ENCODE data around the gene DNAJC1. TPM values are rescaled to one million over a fixed set of nuclear protein-coding genes. Genes with fewer than 3 reads are reported as not detected.

The DNAJC1 gene
- total and polyA plus RNA-seq, 2 of the 8 experiments (the other 6 are each of a cell fraction or from before 2014, with no cell fraction given), result 6.8 to 14.8 TPM

- no peak for TF ChIP-seq CHD7 (IDR thresholded peaks at IDR 0.05; ENCODE audit: insufficient replicate concordance, low read length)
- no peak for TF ChIP-seq SUZ12 (IDR thresholded peaks at IDR 0.05; ENCODE audit: low read length)
- no peak for TF ChIP-seq TBP (IDR thresholded peaks at IDR 0.05; ENCODE audit: low read depth, low read length)
- TF ChIP-seq ASH2L (IDR thresholded peaks at IDR 0.05; ENCODE audit: low read length), result no peak
- no peak for TF ChIP-seq SRF (IDR thresholded peaks at IDR 0.05; ENCODE audit: low read depth, low read length)
- no peak for TF ChIP-seq MAX (IDR thresholded peaks at IDR 0.05)
- TF ChIP-seq TCF12 (IDR thresholded peaks at IDR 0.05; ENCODE audit: low read depth, low read length), result no peak
- no peak for TF ChIP-seq CBX5 (IDR thresholded peaks at IDR 0.05; ENCODE audit: low read depth, low read length)
- no peak for TF ChIP-seq CTCF (IDR thresholded peaks at IDR 0.05; ENCODE audit: control extremely low read depth in 1 of 3, insufficient read depth in 1 of 3, low read depth in 1 of 3, low read length in 3 of 3)
Observed at GRCh38 chr10:21904930-21905329, 98.6 kb downstream of the DNAJC1 start (continued).
